PC-9 (cell line): ENCODE measurements around the gene HHLA2. TPM values are rescaled to one million over a fixed set of nuclear protein-coding genes. Genes with fewer than 3 reads are reported as not detected.

Source experiments
- BruUV-seq: library from RNA; stranded (reverse); fragments of 400-500 nt; replicated peaks from 2 replicates; lab custom pipeline; 2021; lab: Mats Ljungman, UMichigan
- CTCF ChIA-PET: fragments of 300-600 bp; sonication (Branson Sonifier 250); formaldehyde crosslinking; loops from one replicate; lab custom pipeline; 2022; ENCODE audit warnings: antibody characterized with exemption; lab: Charles Lee
- POLR2A ChIA-PET: fragments of 300-600 bp; sonication (Branson Sonifier 250); formaldehyde crosslinking; loops from one replicate; lab custom pipeline; 2022; ENCODE audit warnings: antibody characterized with exemption; ENCODE audit not compliant: unreplicated experiment; lab: Charles Lee
- DNase-seq, 2 experiments: peaks; one replicate each; pipeline versions ENCODE4 v3.0.0 to v3.0.0-alpha.2; 2015 to 2022; ENCODE audit warnings: mixed read lengths in 1 of 2
- H2AFZ ChIP-seq: fragments of 200-600 bp; sonication (generic); 2 replicates; pipeline ENCODE4 v1.8.1; 2017; ENCODE audit warnings: antibody characterized with exemption
- H3F3A ChIP-seq: fragments of 200-600 bp; sonication (generic); 2 replicates; pipeline ENCODE4 v1.8.1; 2017; ENCODE audit warnings: antibody characterized with exemption, mild to moderate bottlenecking, low read depth; ENCODE audit not compliant: insufficient read depth
- H3K27ac ChIP-seq: fragments of 200-600 bp; sonication (generic); 2 replicates; pipeline ENCODE4 v1.6.1; 2016; ENCODE audit warnings: mixed run types
- H3K27me3 ChIP-seq: fragments of 200-600 bp; sonication (generic); 2 replicates; pipeline ENCODE4 v1.6.1; 2016; ENCODE audit warnings: low read depth, mixed run types; ENCODE audit not compliant: insufficient read depth
- H3K36me3 ChIP-seq: fragments of 200-600 bp; sonication (generic); 2 replicates; pipeline ENCODE4 v1.6.1; 2016; ENCODE audit warnings: low read depth, mixed run types
- H3K4me1 ChIP-seq: fragments of 200-600 bp; sonication (generic); replicated peaks from 2 replicates; pipeline ENCODE4 v1.6.1; 2016; ENCODE audit warnings: mixed run types; ENCODE audit not compliant: insufficient read depth
- H3K4me2 ChIP-seq: fragments of 200-600 bp; sonication (generic); 2 replicates; pipeline ENCODE4 v1.6.1; 2017; ENCODE audit warnings: mixed run types
- H3K4me3 ChIP-seq: fragments of 200-600 bp; sonication (generic); 2 replicates; pipeline ENCODE4 v1.6.1; 2016; ENCODE audit warnings: mixed run types
- H3K79me2 ChIP-seq: fragments of 200-600 bp; sonication (generic); 2 replicates; pipeline ENCODE4 v1.6.1; 2017; ENCODE audit warnings: low read depth, mixed run types
- H3K9me2 ChIP-seq: fragments of 200-600 bp; sonication (generic); 2 replicates; pipeline ENCODE4 v1.8.1; 2017; ENCODE audit warnings: mild to moderate bottlenecking; ENCODE audit not compliant: insufficient read depth
- H3K9me3 ChIP-seq: fragments of 200-600 bp; sonication (generic); 2 replicates; pipeline ENCODE4 v1.8.1; 2016; ENCODE audit warnings: low read depth; ENCODE audit not compliant: insufficient read depth
- H4K20me1 ChIP-seq: fragments of 200-600 bp; sonication (generic); 2 replicates; pipeline ENCODE4 v1.8.1; 2017; ENCODE audit not compliant: insufficient read depth
- EZH2 ChIP-seq: fragments of 200-600 bp; sonication (generic); IDR thresholded peaks from 2 replicates; pipeline ENCODE4 v1.8.0; 2017; ENCODE audit warnings: antibody characterized with exemption, low read depth
- intact Hi-C: fragments of 100-400 bp; cut with micrococcal nuclease; formaldehyde crosslinking; loops from one replicate; pipeline ENCODE4 v1.10.0; 2022; ENCODE audit not compliant: unreplicated experiment
- total RNA-seq: library from RNA; stranded (reverse); gene quantifications from 2 replicates; pipeline ENCODE4 v1.2.3, GENCODE V29; 2021
- TF ChIP-seq, protein P1 (sequence below): fragments of 200-600 bp; sonication (generic); conservative IDR thresholded peaks from 2 replicates; pipeline ENCODE4 v1.6.1; 2017; ENCODE audit warnings: mixed run types, antibody characterized with exemption, mild to moderate bottlenecking, moderate library complexity

Gene HHLA2
- total RNA-seq, 1 experiment from 2014 or later, result not detected

DNA sequence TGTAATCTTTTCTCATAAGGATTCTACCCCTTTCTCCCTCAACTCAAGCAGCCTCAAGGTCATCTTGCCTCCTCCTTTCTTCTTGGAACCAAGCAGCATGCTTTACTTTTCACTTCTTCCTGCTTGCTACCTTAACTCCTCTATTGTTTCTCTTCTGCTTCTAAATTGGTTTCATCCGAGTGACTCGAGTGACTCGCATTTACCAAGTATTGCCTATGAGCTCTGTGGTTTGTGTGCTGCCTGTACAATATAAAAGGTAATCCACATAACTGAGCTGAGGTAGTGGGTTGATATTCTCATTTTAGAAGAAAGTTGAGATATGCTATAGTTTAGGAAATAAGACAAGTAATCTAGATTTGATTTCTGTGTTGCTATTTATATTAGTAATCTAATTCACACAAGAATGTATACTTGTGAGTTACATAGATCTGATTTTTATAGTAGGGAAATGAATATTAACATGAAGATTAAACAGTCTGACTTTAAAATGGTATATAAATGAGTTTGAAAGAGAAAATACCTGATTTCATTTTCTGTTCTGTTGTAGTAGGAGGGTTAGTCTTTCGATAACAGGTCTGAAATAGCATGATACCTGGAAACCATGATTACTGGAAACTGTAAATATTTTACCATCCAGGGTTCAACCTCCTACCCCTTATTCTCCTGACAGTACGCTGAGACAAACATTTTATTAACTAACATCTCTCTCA lies 5.5 kb downstream of the HHLA2 start:
- Histone ChIP-seq H4K20me1 (no peaks in the 10 kb centered on the region), H3K27me3 (no peaks in the 10 kb centered on the region), H3K9me3 (no peaks in the 10 kb centered on the region), H2AFZ (no peak overlapping the region), H3F3A (no peaks in the 10 kb centered on the region), H3K36me3 (no peaks in the 10 kb centered on the region), H3K4me1 (no peaks in the 10 kb centered on the region; the same call in 1 of the 2 replicates), H3K27ac (no peak overlapping the region), H3K4me2 (no peak overlapping the region), H3K79me2 (no peaks in the 10 kb centered on the region), H3K4me3 (no peak overlapping the region), H3K9me2 (no peaks in the 10 kb centered on the region)
- intact Hi-C loops, result loop anchor here (10.0 kb wide), 1 partner anchor 147 kb away; no protein-coding TSS in a partner anchor
- peak in 1 of 2 experiments; percentile 46 for DNase-seq
- CTCF ChIA-PET, result no interaction called here
- TF ChIP-seq, protein P1, sequence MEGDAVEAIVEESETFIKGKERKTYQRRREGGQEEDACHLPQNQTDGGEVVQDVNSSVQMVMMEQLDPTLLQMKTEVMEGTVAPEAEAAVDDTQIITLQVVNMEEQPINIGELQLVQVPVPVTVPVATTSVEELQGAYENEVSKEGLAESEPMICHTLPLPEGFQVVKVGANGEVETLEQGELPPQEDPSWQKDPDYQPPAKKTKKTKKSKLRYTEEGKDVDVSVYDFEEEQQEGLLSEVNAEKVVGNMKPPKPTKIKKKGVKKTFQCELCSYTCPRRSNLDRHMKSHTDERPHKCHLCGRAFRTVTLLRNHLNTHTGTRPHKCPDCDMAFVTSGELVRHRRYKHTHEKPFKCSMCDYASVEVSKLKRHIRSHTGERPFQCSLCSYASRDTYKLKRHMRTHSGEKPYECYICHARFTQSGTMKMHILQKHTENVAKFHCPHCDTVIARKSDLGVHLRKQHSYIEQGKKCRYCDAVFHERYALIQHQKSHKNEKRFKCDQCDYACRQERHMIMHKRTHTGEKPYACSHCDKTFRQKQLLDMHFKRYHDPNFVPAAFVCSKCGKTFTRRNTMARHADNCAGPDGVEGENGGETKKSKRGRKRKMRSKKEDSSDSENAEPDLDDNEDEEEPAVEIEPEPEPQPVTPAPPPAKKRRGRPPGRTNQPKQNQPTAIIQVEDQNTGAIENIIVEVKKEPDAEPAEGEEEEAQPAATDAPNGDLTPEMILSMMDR, result no peak
- no peak for TF ChIP-seq EZH2
- POLR2A ChIA-PET, result no interaction called here
- no TSS peak for BruUV-seq

DNA sequence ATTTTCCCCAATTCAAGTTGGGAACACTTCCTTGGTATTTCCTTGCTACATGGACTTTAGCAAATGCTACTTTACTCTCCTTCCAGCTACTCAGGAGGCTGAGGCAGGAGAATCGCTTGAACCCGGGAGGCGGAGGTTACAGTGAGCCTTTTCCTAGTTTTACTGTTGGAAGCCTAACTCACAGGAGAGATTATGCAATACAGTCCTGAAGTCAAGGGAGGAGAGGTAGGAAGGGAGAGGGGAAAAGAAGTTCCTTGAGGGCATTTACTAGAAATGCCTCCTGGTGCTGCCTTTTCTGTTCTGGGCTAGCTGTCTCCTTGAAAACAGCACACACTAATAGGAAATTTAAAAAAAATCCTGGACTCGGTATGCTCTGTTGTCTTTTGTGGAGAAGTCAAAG lies 6.2 kb downstream of the HHLA2 start:
- H3K27ac ChIP-seq, result no peak overlapping the region
- H3F3A ChIP-seq, result no peaks in the 10 kb centered on the region
- H3K9me3 ChIP-seq, result no peaks in the 10 kb centered on the region
- H3K79me2 ChIP-seq, result no peaks in the 10 kb centered on the region
- intact Hi-C loops, result loop anchor here (10.0 kb wide), 1 partner anchor 148 kb away; no protein-coding TSS in a partner anchor
- H3K27me3 ChIP-seq, result no peaks in the 10 kb centered on the region
- TF ChIP-seq, protein P1, result no peak
- TF ChIP-seq EZH2, result no peak
- no peaks in the 10 kb centered on the region for H4K20me1 ChIP-seq
- no peak for DNase-seq
- ChIA-PET POLR2A (no interaction called here), CTCF (no interaction called here)
- BruUV-seq, result no TSS peak
- no peaks in the 10 kb centered on the region for H3K36me3 ChIP-seq
- H3K9me2 ChIP-seq, result no peaks in the 10 kb centered on the region
- no peak overlapping the region for H3K4me2 ChIP-seq
- H3K4me3 ChIP-seq, result no peak overlapping the region
- no peaks in the 10 kb centered on the region; the same call in 1 of the 2 replicates for H3K4me1 ChIP-seq
- no peak overlapping the region for H2AFZ ChIP-seq

DNA sequence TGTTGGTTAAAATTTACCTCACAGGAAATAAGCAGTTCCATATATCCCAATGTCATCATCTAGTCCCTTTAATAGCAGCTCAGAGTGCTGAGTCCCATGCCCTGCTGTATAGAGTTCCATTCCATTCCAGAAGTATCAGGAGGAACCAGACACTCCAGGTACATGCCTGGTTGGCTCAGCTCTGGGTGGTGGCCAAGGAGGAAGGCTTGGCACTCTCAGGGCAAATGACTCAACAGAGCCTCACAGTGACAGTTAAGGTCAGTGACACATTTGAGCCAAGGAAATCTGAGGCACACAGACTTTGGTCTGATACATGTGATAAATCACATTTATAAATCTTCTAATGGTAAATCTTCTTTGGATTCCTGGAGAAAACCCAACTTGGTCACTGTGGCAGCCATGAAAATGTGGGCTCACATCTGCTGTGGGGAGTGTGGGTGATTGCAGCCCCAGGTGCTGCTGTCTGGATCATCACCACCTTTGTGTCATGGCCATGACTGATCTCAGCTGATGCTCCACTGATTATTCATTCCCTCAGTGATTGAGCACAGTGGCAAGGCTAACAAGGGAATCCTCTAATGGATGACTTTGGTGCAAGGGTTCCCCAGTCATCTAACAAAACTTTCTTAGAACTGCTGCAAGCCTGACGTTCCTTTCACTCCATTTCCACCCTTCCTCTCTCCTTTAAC lies 9.3 kb downstream of the HHLA2 start:
- no peak overlapping the region for H2AFZ ChIP-seq

More for the DNA sequence above, 9.3 kb downstream of the HHLA2 start:
- CTCF ChIA-PET, result interaction anchor here (0.5 to 0.6 kb wide), 2 partner anchors 200 to 289 kb away, joined by 3 read pairs; no protein-coding TSS in a partner anchor
- Histone ChIP-seq H3K27ac (no peak overlapping the region), H3K79me2 (no peaks in the 10 kb centered on the region), H3F3A (no peaks in the 10 kb centered on the region), H3K4me3 (no peak overlapping the region), H3K4me2 (no peak overlapping the region), H3K27me3 (no peaks in the 10 kb centered on the region), H4K20me1 (no peaks in the 10 kb centered on the region), H3K36me3 (no peaks in the 10 kb centered on the region), H3K9me2 (no peaks in the 10 kb centered on the region), H3K4me1 (no peaks in the 10 kb centered on the region; the same call in 1 of the 2 replicates), H3K9me3 (peaks cover 8% of the 10 kb centered on the region; the same call in 1 of the 2 replicates)
- TF ChIP-seq EZH2, result no peak
- TF ChIP-seq, protein P1, result no peak; the same call in 1 of the 2 replicates
- DNase-seq, result peak; percentile 78 to 83
- intact Hi-C loops, result loop anchor here (1.0 to 10.0 kb wide), 4 partner anchors 83 to 379 kb away; partner anchors contain the start of gene IFT57
- no TSS peak for BruUV-seq
- POLR2A ChIA-PET, result no interaction called here
